Activated CD8-positive, alpha-beta memory T cell treated with anti-CD3 and anti-CD28 coated beads, Interleukin-2, amount 50 U/mL, for 48 hours (primary cell): Measurements from ENCODE around the gene RGR.
A peak's percentile ranks its signal among the peaks of the same experiment; 100 is the strongest.

Experiments used
- DNase-seq: peaks from one replicate; pipeline ENCODE4 v3.0.0-alpha.2; 2020

Gene RGR

GRCh38 chr10:84244651-84245270, at the start of gene RGR:
RGR (plus strand) TSS chr10:84245053; CDS start chr10:84245091, 38 bp downstream.
- no peak for DNase-seq

GRCh38 chr10:84196083-84196482, 48.8 kb upstream of the RGR start:
- no peak for DNase-seq

GRCh38 chr10:84196941-84197340, 47.9 kb upstream of the RGR start:
- no peak for DNase-seq

- DNase-seq = no peak
These were observed 47.2 kb upstream of the RGR start for GRCh38 chr10:84197643-84198042.

GRCh38 chr10:84198206-84198915, 46.5 kb upstream of the RGR start:
- DNase-seq = no peak

GRCh38 chr10:84200537-84201243, 44.2 kb upstream of the RGR start:
- DNase-seq = no peak

GRCh38 chr10:84201244-84201606, 43.6 kb upstream of the RGR start:
- no peak for DNase-seq

GRCh38 chr10:84201682-84202081, 43.2 kb upstream of the RGR start:
- DNase-seq = no peak

GRCh38 chr10:84202349-84202748, 42.5 kb upstream of the RGR start:
- DNase-seq = no peak

- DNase-seq = no peak
These were observed 40.7 kb upstream of the RGR start for GRCh38 chr10:84204122-84204521.

- DNase-seq = no peak
These were observed 40.2 kb upstream of the RGR start for GRCh38 chr10:84204610-84205009.

- DNase-seq = peak; percentile 82
These were observed 39.6 kb upstream of the RGR start for GRCh38 chr10:84205049-84205852.

- no peak for DNase-seq
These were observed 38.9 kb upstream of the RGR start for GRCh38 chr10:84205853-84206525.

- DNase-seq = no peak
These were observed 36.8 kb upstream of the RGR start for GRCh38 chr10:84208023-84208422.

GRCh38 chr10:84211566-84211965, 33.3 kb upstream of the RGR start:
- no peak for DNase-seq

- no peak for DNase-seq
These were observed 32.8 kb upstream of the RGR start for GRCh38 chr10:84212014-84212413.

- no peak for DNase-seq
These were observed 31.8 kb upstream of the RGR start for GRCh38 chr10:84213076-84213475.

GRCh38 chr10:84214046-84214572, 30.7 kb upstream of the RGR start:
- DNase-seq = no peak

GRCh38 chr10:84214612-84215235, 30.1 kb upstream of the RGR start:
- peak; percentile 70 for DNase-seq

- DNase-seq = no peak
These were observed 28.0 kb upstream of the RGR start for GRCh38 chr10:84216834-84217233.

- DNase-seq = no peak
These were observed 27.1 kb upstream of the RGR start for GRCh38 chr10:84217746-84218145.

GRCh38 chr10:84221916-84222315, 22.9 kb upstream of the RGR start:
- no peak for DNase-seq
